ENCODE data around the gene ECD.
A peak's percentile ranks its signal among the peaks of the same experiment; 100 is the strongest.
"Not testable (repeated sequence)": the region's sequence is repeated elsewhere in the genome, so short reads cannot be mapped to it uniquely, and the experiment has no call there.

Gene ECD

GRCh38 chr10:73159038-73159648 is 8.7 kb downstream of the ECD start:
- FAIRE-seq (peak; percentile 83), DNase-seq (ENCODE audit: low spot score) (peak; percentile 44)

GRCh38 chr10:73156054-73156453 is 11.8 kb downstream of the ECD start:
- DNase-seq (ENCODE audit: low spot score) (no peak), FAIRE-seq (no peak)

GRCh38 chr10:73152009-73152408 is 15.8 kb downstream of the ECD start:
- DNase-seq (ENCODE audit: low spot score) = no peak
- FAIRE-seq = no peak

GRCh38 chr10:73150633-73151413 is 17.0 kb downstream of the ECD start:
- FAIRE-seq; DNase-seq (ENCODE audit: low spot score): not testable (repeated sequence)

- DNase-seq (ENCODE audit: low spot score) (no peak), FAIRE-seq (no peak)
Observed at GRCh38 chr10:73141603-73142002, 26.2 kb downstream of the ECD start.

GRCh38 chr10:73139251-73139650 is 28.6 kb downstream of the ECD start:
- DNase-seq (ENCODE audit: low spot score) (no peak), FAIRE-seq (no peak)

- DNase-seq (ENCODE audit: low spot score) (no peak), FAIRE-seq (no peak)
Observed at GRCh38 chr10:73136627-73137026, 31.2 kb downstream of the ECD start.

- FAIRE-seq (no peak), DNase-seq (ENCODE audit: low spot score) (no peak)
Observed at GRCh38 chr10:73134727-73135126, 33.1 kb downstream of the ECD start.

GRCh38 chr10:73131913-73132686 is 35.7 kb downstream of the ECD start:
- FAIRE-seq (no peak), DNase-seq (ENCODE audit: low spot score) (no peak)

GRCh38 chr10:73131301-73131700 is 36.5 kb downstream of the ECD start:
- no peak for FAIRE-seq
- DNase-seq (ENCODE audit: low spot score) = no peak

- no peak for FAIRE-seq
- no peak for DNase-seq (ENCODE audit: low spot score)
Observed at GRCh38 chr10:73126343-73126742, 41.5 kb downstream of the ECD start.

- FAIRE-seq (no peak), DNase-seq (ENCODE audit: low spot score) (no peak)
Observed at GRCh38 chr10:73119952-73120351, 47.9 kb downstream of the ECD start.

GRCh38 chr10:73119457-73119856 is 48.4 kb downstream of the ECD start:
- FAIRE-seq = no peak
- DNase-seq (ENCODE audit: low spot score) = no peak

- no peak for DNase-seq (ENCODE audit: low spot score)
- no peak for FAIRE-seq
Observed at GRCh38 chr10:73117976-73118743, 49.6 kb downstream of the ECD start.

- DNase-seq (ENCODE audit: low spot score) (no peak), FAIRE-seq (no peak)
Observed at GRCh38 chr10:73116017-73116416, 51.8 kb downstream of the ECD start.

- FAIRE-seq (no peak), DNase-seq (ENCODE audit: low spot score) (no peak)
Observed at GRCh38 chr10:73113551-73113950, 54.3 kb downstream of the ECD start.

- FAIRE-seq; DNase-seq (ENCODE audit: low spot score): not testable (repeated sequence)
Observed at GRCh38 chr10:73112032-73112431, 55.8 kb downstream of the ECD start.

- peak; percentile 76 for FAIRE-seq
- DNase-seq (ENCODE audit: low spot score) = peak; percentile 72
Observed at GRCh38 chr10:73110345-73110849, 57.4 kb downstream of the ECD start, which contains the start of gene NUDT13. TSS of gene NUDT13 (plus strand) at chr10:73110455. CDS start at chr10:73114366, 3,911 bp downstream.

- not testable (repeated sequence) for DNase-seq (ENCODE audit: low spot score); FAIRE-seq
Observed at GRCh38 chr10:73109248-73109652, 58.6 kb downstream of the ECD start.

GRCh38 chr10:73106301-73106700 is 61.5 kb downstream of the ECD start:
- FAIRE-seq (no peak), DNase-seq (ENCODE audit: low spot score) (no peak)

GRCh38 chr10:73099141-73099540 is 68.7 kb downstream of the ECD start:
- FAIRE-seq (no peak), DNase-seq (ENCODE audit: low spot score) (no peak)
